GM21786 (cell line): ENCODE measurements around the gene SFMBT2.

ENCODE experiments used
- ATAC-seq: cut with Tn5 transposase; IDR thresholded peaks from one replicate; pipeline ENCODE4 v1.9.1; 2021; ENCODE audit not compliant: unreplicated experiment

The SFMBT2 gene

GRCh38 chr10:7372504-7372903, 38.3 kb downstream of the SFMBT2 start:
- ATAC-seq = no peak

GRCh38 chr10:7370511-7370910, 40.3 kb downstream of the SFMBT2 start:
- no peak for ATAC-seq

- no peak for ATAC-seq
These were observed 45.6 kb downstream of the SFMBT2 start for GRCh38 chr10:7365027-7365745.

GRCh38 chr10:7364474-7364873, 46.4 kb downstream of the SFMBT2 start:
- no peak for ATAC-seq

- ATAC-seq = no peak
These were observed 47.1 kb downstream of the SFMBT2 start for GRCh38 chr10:7363700-7364099.

- no peak for ATAC-seq
These were observed 48.4 kb downstream of the SFMBT2 start for GRCh38 chr10:7362471-7362870.

GRCh38 chr10:7361316-7361715, 49.5 kb downstream of the SFMBT2 start:
- no peak for ATAC-seq

- ATAC-seq = no peak
These were observed 50.9 kb downstream of the SFMBT2 start for GRCh38 chr10:7359954-7360353.

GRCh38 chr10:7359356-7359755, 51.5 kb downstream of the SFMBT2 start:
- no peak for ATAC-seq

- ATAC-seq = no peak
These were observed 53.6 kb downstream of the SFMBT2 start for GRCh38 chr10:7357193-7357592.

- no peak for ATAC-seq
These were observed 56.3 kb downstream of the SFMBT2 start for GRCh38 chr10:7354330-7355047.

GRCh38 chr10:7351894-7352293, 58.9 kb downstream of the SFMBT2 start:
- no peak for ATAC-seq

GRCh38 chr10:7350541-7351195, 60.2 kb downstream of the SFMBT2 start:
- ATAC-seq = no peak

GRCh38 chr10:7345717-7346116, 65.1 kb downstream of the SFMBT2 start:
- no peak for ATAC-seq

- no peak for ATAC-seq
These were observed 67.8 kb downstream of the SFMBT2 start for GRCh38 chr10:7343040-7343439.

GRCh38 chr10:7340179-7340874, 70.5 kb downstream of the SFMBT2 start:
- no peak for ATAC-seq

- no peak for ATAC-seq
These were observed 71.3 kb downstream of the SFMBT2 start for GRCh38 chr10:7339510-7339909.

GRCh38 chr10:7338469-7338868, 72.4 kb downstream of the SFMBT2 start:
- no peak for ATAC-seq

- ATAC-seq = peak; percentile 58
These were observed 73.2 kb downstream of the SFMBT2 start for GRCh38 chr10:7337431-7338171.

GRCh38 chr10:7335977-7336376, 74.9 kb downstream of the SFMBT2 start:
- no peak for ATAC-seq

- ATAC-seq = no peak
These were observed 76.2 kb downstream of the SFMBT2 start for GRCh38 chr10:7334642-7334964.
